Endothelial cell of umbilical vein (primary cell): ENCODE results near the gene SV2C. TPM values are rescaled to one million over a fixed set of nuclear protein-coding genes. Genes with fewer than 3 reads are reported as not detected.

Source experiments
- BruUV-seq: library from RNA; stranded (reverse); fragments of 400-500 nt; replicated peaks from 2 replicates; lab custom pipeline; 2021; lab: Mats Ljungman, UMichigan
- CTCF ChIA-PET: fragments of 300-600, 350-600 bp; sonication (Branson Sonifier 250); formaldehyde crosslinking; loops from one replicate; lab custom pipeline; 2021; ENCODE audit warnings: antibody characterized with exemption, inconsistent platforms; lab: Charles Lee
- POLR2A ChIA-PET: fragments of 300-600, 350-600 bp; sonication (Branson Sonifier 250); formaldehyde crosslinking; loops from one replicate; lab custom pipeline; 2021; ENCODE audit warnings: antibody characterized with exemption, inconsistent platforms; lab: Charles Lee
- DNase-seq: peaks from one replicate; pipeline ENCODE4 v3.0.0-alpha.2; 2011; ENCODE audit warnings: low read depth, low spot score
- FAIRE-seq: peaks from 2 replicates; lab custom pipeline; 2011; peaks lifted over from hg19 to GRCh38; lab: Jason Lieb, UNC
- H2AFZ ChIP-seq: 2 replicates; pipeline ENCODE4 v1.6.0; 2012; ENCODE audit warnings: low read depth, low read length, control low read depth, inconsistent platforms
- H3K27ac ChIP-seq: 2 replicates; pipeline ENCODE4 v1.5.1; 2011; ENCODE audit warnings: low read depth, mild to moderate bottlenecking, control low read depth, low read length, moderate library complexity; ENCODE audit not compliant: insufficient read depth
- H3K27me3 ChIP-seq, 2 experiments: 2 replicates each; pipeline versions ENCODE4 v1.6.0 to v1.6.1; 2011; ENCODE audit warnings: low read length in 2 of 2, mixed read lengths in 1 of 2; ENCODE audit not compliant: control insufficient read depth in 2 of 2, insufficient read depth in 2 of 2
- H3K36me3 ChIP-seq, 2 experiments: 2 replicates in 1 of 2; 3 replicates in 1 of 2; pipeline ENCODE4 v1.5.1; 2011; ENCODE audit warnings: low read length in 2 of 2, mild to moderate bottlenecking in 1 of 2, moderate library complexity in 1 of 2; ENCODE audit not compliant: control insufficient read depth in 2 of 2, insufficient read depth in 2 of 2; ENCODE audit errors: extremely low read depth in 1 of 2
- H3K4me1 ChIP-seq: 3 replicates; pipeline ENCODE4 v1.5.1; 2011; ENCODE audit warnings: mild to moderate bottlenecking, low read length; ENCODE audit not compliant: control insufficient read depth, insufficient read depth; ENCODE audit errors: extremely low read depth
- H3K4me2 ChIP-seq: 2 replicates; pipeline ENCODE4 v1.6.1; 2011; ENCODE audit warnings: low read length, control low read depth, mixed read lengths; ENCODE audit not compliant: insufficient read depth
- H3K4me3 ChIP-seq, 3 experiments: fragments of 200-600 bp in 1 of 3; sonication (generic), shearing (Covaris generic) in 1 of 3; replicated peaks in 1 of 3; 2 replicates each; pipeline ENCODE4 v1.5.1; 2011 to 2016; ENCODE audit warnings: control low read depth in 3 of 3, low read length in 3 of 3, mild to moderate bottlenecking in 2 of 3, inconsistent platforms in 1 of 3, low read depth in 1 of 3, moderate library complexity in 1 of 3; ENCODE audit not compliant: insufficient read depth in 1 of 3
- H3K79me2 ChIP-seq: 2 replicates; pipeline ENCODE4 v1.6.0; 2012; ENCODE audit warnings: low read length, inconsistent platforms; ENCODE audit not compliant: control insufficient read depth, insufficient read depth
- H3K9ac ChIP-seq: replicated peaks from 2 replicates; pipeline ENCODE3; 2011; ENCODE audit warnings: low read length, control low read depth; ENCODE audit not compliant: insufficient read depth; ENCODE audit errors: extremely low read depth
- H3K9me1 ChIP-seq: replicated peaks from 3 replicates; pipeline ENCODE4 v1.6.0; 2011; ENCODE audit warnings: mild to moderate bottlenecking, low read length; ENCODE audit not compliant: control insufficient read depth, insufficient read depth; ENCODE audit errors: extremely low read depth
- H3K9me3 ChIP-seq: replicated peaks from 2 replicates; pipeline ENCODE4 v1.5.1; 2012; ENCODE audit warnings: low read length, inconsistent platforms; ENCODE audit not compliant: control insufficient read depth, insufficient read depth
- H4K20me1 ChIP-seq: replicated peaks from 2 replicates; pipeline ENCODE3; 2011; ENCODE audit warnings: mild to moderate bottlenecking, low read length; ENCODE audit not compliant: control insufficient read depth, insufficient read depth; ENCODE audit errors: extremely low read depth
- CTCF ChIP-seq, 2 donors: IDR thresholded peaks; 1 replicate in 1 of 2; 2 replicates in 1 of 2; pipeline ENCODE4 v1.5.1; 2011; ENCODE audit warnings: low read length in 2 of 2, mild to moderate bottlenecking in 2 of 2, moderate library complexity in 2 of 2, control low read depth in 1 of 2, inconsistent platforms in 1 of 2, low read depth in 1 of 2; ENCODE audit not compliant: insufficient read depth in 1 of 2; ENCODE audit errors: extremely low read depth in 1 of 2
- EZH2 ChIP-seq: IDR thresholded peaks from 2 replicates; pipeline ENCODE4 v1.6.1; 2012; ENCODE audit warnings: borderline replicate concordance, low read depth, mild to moderate bottlenecking, moderate library complexity, low read length, inconsistent platforms; ENCODE audit not compliant: severe bottlenecking
- FOS ChIP-seq: IDR thresholded peaks from 2 replicates; pipeline ENCODE4 v1.6.1; 2011; ENCODE audit warnings: mild to moderate bottlenecking, low read length, moderate library complexity, borderline replicate concordance; ENCODE audit not compliant: insufficient read depth
- GATA2 ChIP-seq: IDR thresholded peaks from 2 replicates; pipeline ENCODE4 v1.7.0; 2011; ENCODE audit warnings: low read depth, mild to moderate bottlenecking, moderate library complexity, mixed read lengths, low read length; ENCODE audit not compliant: insufficient read length, insufficient read depth
- JUN ChIP-seq: IDR thresholded peaks from 2 replicates; pipeline ENCODE4 v1.6.1; 2011; ENCODE audit warnings: borderline replicate concordance, low read depth; ENCODE audit not compliant: insufficient read length, insufficient read depth
- MAX ChIP-seq: IDR thresholded peaks from 2 replicates; pipeline ENCODE4 v1.6.1; 2011; ENCODE audit not compliant: insufficient read depth, insufficient read length
- MYC ChIP-seq: IDR thresholded peaks from one replicate; pipeline ENCODE4 v1.6.1; 2011; ENCODE audit warnings: mild to moderate bottlenecking, low read depth, low read length
- POLR2A ChIP-seq: IDR thresholded peaks from 2 replicates; pipeline ENCODE4 v1.6.1; 2012; ENCODE audit warnings: low read depth, mild to moderate bottlenecking, control low read depth, low read length
- POLR2AphosphoS5 ChIP-seq: IDR thresholded peaks from 2 replicates; pipeline ENCODE4 v1.6.1; 2012; ENCODE audit warnings: low read depth, mild to moderate bottlenecking, control low read depth, low read length, moderate library complexity; ENCODE audit not compliant: insufficient read depth
- dilution Hi-C: fragments of 300-500 bp; cut with MboI; formaldehyde crosslinking; loops from one replicate; pipeline ENCODE4 v1.15.0; 2019; ENCODE audit warnings: low sequenced_read_pairs; ENCODE audit not compliant: extremely low pct_ligation_motif_present
- intact Hi-C: fragments of 100-400 bp; cut with micrococcal nuclease; formaldehyde crosslinking; loops from one replicate; pipeline ENCODE4 v1.10.0; 2022
- polyA plus RNA-seq, 4 experiments: library from polyadenylated mRNA; depleted of rRNA in 3 of 4; stranded (reverse) in 3 of 4; unstranded in 1 of 4; fragments of >200 nt; gene quantifications; 2 replicates each; pipeline versions ENCODE4 v1.2.1 to v1.2.3, GENCODE V29; 2011 to 2012; ENCODE audit warnings: missing spikeins in 1 of 4
- total RNA-seq: library from RNA; stranded (reverse); gene quantifications from 2 replicates; pipeline ENCODE4 v1.2.3, GENCODE V29; 2021

The SV2C gene
- total and polyA plus RNA-seq, 2 donors (not counting 3 experiments of a cell fraction or from before 2014, with no cell fraction given) = not detected

- intact Hi-C loops = no loop called here
- no TSS peak for BruUV-seq
- Histone ChIP-seq H3K9me3 (no peaks in the 10 kb centered on the region), H3K36me3 (no peaks in the 10 kb centered on the region), H3K27me3 (peaks cover 5 to 6% of the 10 kb centered on the region in 2 experiments), H2AFZ (no peak overlapping the region), H3K27ac (no peak overlapping the region), H3K4me2 (no peak overlapping the region), H3K79me2 (no peaks in the 10 kb centered on the region), H3K9me1 (no peaks in the 10 kb centered on the region), H3K4me1 (peaks cover 17% of the 10 kb centered on the region), H3K9ac (no peak overlapping the region), H3K4me3 (no peak overlapping the region), H4K20me1 (no peaks in the 10 kb centered on the region)
- TF ChIP-seq POLR2AphosphoS5 (no peak), FOS (no peak), POLR2A (no peak), CTCF (IDR thresholded peaks at IDR 0.05; ENCODE audit: extremely low read depth in 1 of 2, insufficient read depth in 1 of 2, low read depth in 1 of 2, low read length in 2 of 2) (no peak), MAX (no peak), GATA2 (no peak), EZH2 (no peak), MYC (no peak), JUN (no peak)
- FAIRE-seq (no peak), DNase-seq (no peak)
- CTCF ChIA-PET = interaction anchor here (0.5 to 2.0 kb wide), 3 partner anchors 19 to 1221 kb away, joined by 3 to 8 read pairs (median 3); no protein-coding TSS in a partner anchor
- dilution Hi-C loops = no loop called here
- POLR2A ChIA-PET = no interaction called here
Measured at GRCh38 chr5:76155536-76155935, 72.4 kb downstream of the SV2C start.
